Hepatocyte (in vitro differentiated cells): ENCODE measurements around the gene FPR3.

Experiments used
- EZH2 ChIP-seq: fragments of 200-600 bp; sonication (generic); IDR thresholded peaks from 2 replicates; pipeline ENCODE4 v1.6.1; 2016; ENCODE audit warnings: antibody characterized with exemption, mild to moderate bottlenecking, borderline replicate concordance
- EZH2phosphoT487 ChIP-seq: fragments of 200-600 bp; sonication (generic); IDR thresholded peaks from one replicate; pipeline ENCODE4 v1.6.1; 2018; ENCODE audit warnings: antibody characterized with exemption, mild to moderate bottlenecking, low read depth, moderate library complexity; ENCODE audit not compliant: unreplicated experiment, severe bottlenecking
- TF ChIP-seq, protein P1 (sequence below): fragments of 200-600 bp; sonication (generic); IDR thresholded peaks from 2 replicates; pipeline ENCODE4 v1.5.1; 2016; ENCODE audit warnings: antibody characterized with exemption, mild to moderate bottlenecking; ENCODE audit not compliant: poor library complexity

DNA sequence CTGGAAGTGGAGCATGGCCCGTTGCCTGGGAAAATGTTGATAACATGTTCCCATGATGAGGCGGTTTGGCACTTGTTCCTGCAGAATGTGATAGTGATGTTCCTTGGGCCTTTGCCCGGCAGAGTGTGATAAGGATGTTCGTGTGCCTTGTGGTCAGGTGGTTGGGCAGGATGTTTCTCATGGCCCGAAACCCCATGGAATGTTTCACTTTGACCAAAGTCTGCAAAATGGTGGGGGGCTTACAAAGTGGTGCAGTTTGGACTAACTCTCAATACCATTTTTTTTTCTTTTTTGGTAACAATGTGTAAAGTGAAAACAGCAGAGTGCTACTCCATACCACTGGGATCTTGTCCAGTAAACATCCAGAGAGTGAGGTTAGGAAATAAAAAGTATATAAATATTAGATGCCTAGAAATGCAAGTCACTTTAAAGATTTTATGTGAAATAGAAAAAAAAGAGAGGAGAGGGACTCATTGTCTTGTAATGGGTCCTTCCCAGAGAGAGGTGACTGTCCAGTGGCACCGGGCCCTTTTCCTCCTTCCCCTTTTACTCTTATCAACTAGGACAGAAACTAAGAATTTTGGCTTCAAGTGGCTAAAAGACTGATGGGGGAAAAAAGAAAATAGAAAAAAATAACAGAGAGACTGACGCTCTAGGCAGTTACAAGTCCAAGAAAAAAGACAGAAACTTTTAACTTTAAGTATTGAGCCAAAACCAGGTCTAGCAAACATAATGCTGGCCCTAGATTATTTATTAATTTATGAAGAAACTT is 5.7 kb downstream of the FPR3 start:
- TF ChIP-seq, protein P1, sequence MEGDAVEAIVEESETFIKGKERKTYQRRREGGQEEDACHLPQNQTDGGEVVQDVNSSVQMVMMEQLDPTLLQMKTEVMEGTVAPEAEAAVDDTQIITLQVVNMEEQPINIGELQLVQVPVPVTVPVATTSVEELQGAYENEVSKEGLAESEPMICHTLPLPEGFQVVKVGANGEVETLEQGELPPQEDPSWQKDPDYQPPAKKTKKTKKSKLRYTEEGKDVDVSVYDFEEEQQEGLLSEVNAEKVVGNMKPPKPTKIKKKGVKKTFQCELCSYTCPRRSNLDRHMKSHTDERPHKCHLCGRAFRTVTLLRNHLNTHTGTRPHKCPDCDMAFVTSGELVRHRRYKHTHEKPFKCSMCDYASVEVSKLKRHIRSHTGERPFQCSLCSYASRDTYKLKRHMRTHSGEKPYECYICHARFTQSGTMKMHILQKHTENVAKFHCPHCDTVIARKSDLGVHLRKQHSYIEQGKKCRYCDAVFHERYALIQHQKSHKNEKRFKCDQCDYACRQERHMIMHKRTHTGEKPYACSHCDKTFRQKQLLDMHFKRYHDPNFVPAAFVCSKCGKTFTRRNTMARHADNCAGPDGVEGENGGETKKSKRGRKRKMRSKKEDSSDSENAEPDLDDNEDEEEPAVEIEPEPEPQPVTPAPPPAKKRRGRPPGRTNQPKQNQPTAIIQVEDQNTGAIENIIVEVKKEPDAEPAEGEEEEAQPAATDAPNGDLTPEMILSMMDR, result no peak
- TF ChIP-seq EZH2, result no peak
- TF ChIP-seq EZH2phosphoT487, result no peak
